GM12878 (cell line): ENCODE results near the gene GEMIN2. TPM values are rescaled to one million over a fixed set of nuclear protein-coding genes. Genes with fewer than 3 reads are reported as not detected.
A peak's percentile ranks its signal among the peaks of the same experiment; 100 is the strongest.

Experiments
- BRCA1 ChIP-seq: IDR thresholded peaks from 2 replicates; pipeline ENCODE4 v1.6.1; 2011; ENCODE audit warnings: low read depth, low read length, improper control_type of control experiment
- CBX5 ChIP-seq: sonication (generic); IDR thresholded peaks from 2 replicates; pipeline ENCODE4 v1.6.1; 2016; ENCODE audit warnings: low read depth, moderate library complexity, mild to moderate bottlenecking, inconsistent platforms
- EP300 ChIP-seq, 2 experiments: fragments of 150-350 bp in 1 of 2; IDR thresholded peaks; 2 replicates each; pipeline ENCODE4 v1.6.1; 2011 to 2012; ENCODE audit warnings: low read depth in 2 of 2, low read length in 2 of 2, borderline replicate concordance in 1 of 2, improper control_type of control experiment in 1 of 2, inconsistent platforms in 1 of 2; ENCODE audit not compliant: control insufficient read depth in 1 of 2
- HDAC6 ChIP-seq: fragments of 200-600 bp; sonication (generic); IDR thresholded peaks from one replicate; pipeline ENCODE4 v1.8.0; 2017; ENCODE audit warnings: antibody characterized with exemption; ENCODE audit not compliant: unreplicated experiment
- JUNB ChIP-seq: IDR thresholded peaks from 2 replicates; pipeline ENCODE4 v1.6.1; 2016; ENCODE audit warnings: antibody characterized with exemption, mild to moderate bottlenecking
- RAD21 ChIP-seq: IDR thresholded peaks from 2 replicates; pipeline ENCODE4 v1.6.1; 2011; ENCODE audit warnings: mild to moderate bottlenecking, low read depth, low read length, moderate library complexity; ENCODE audit not compliant: insufficient read depth
- RB1 ChIP-seq: fragments of 450-650 bp; formaldehyde crosslinking; IDR thresholded peaks from 2 replicates; pipeline ENCODE4 v1.6.1; 2017; ENCODE audit warnings: mild to moderate bottlenecking, borderline replicate concordance
- RCOR1 ChIP-seq: conservative IDR thresholded peaks from 2 replicates; pipeline ENCODE4 v1.6.1; 2012; ENCODE audit warnings: low read depth, low read length, improper control_type of control experiment
- SIN3A ChIP-seq: IDR thresholded peaks from 2 replicates; pipeline ENCODE4 v1.6.1; 2012; ENCODE audit warnings: low read depth, low read length, improper control_type of control experiment
- SRF ChIP-seq, 2 experiments: IDR thresholded peaks; 2 replicates each; pipeline ENCODE4 v1.6.1; 2011; ENCODE audit warnings: low read depth in 2 of 2, low read length in 2 of 2, mild to moderate bottlenecking in 1 of 2, moderate library complexity in 1 of 2
- STAT3 ChIP-seq: IDR thresholded peaks from 2 replicates; pipeline ENCODE4 v1.6.1; 2011; ENCODE audit warnings: low read depth, low read length, improper control_type of control experiment
- TCF3 ChIP-seq: IDR thresholded peaks from 2 replicates; pipeline ENCODE4 v1.6.1; 2012; ENCODE audit warnings: low read depth, mild to moderate bottlenecking, low read length, borderline replicate concordance; ENCODE audit not compliant: insufficient read depth
- ZNF622 ChIP-seq: fragments of 450-650 bp; IDR thresholded peaks from 2 replicates; pipeline ENCODE4 v1.6.1; 2017; ENCODE audit warnings: mild to moderate bottlenecking, inconsistent platforms
- polyA plus RNA-seq, 11 experiments: library from polyadenylated mRNA; depleted of rRNA in 4 of 11; unstranded in 6 of 11; stranded (reverse) in 5 of 11; fragments of >200 nt; fragmentation: Nextera tagmentation in 4 of 11; fragmentation: Illumina TruSeq in 1 of 11; extraction: Ambion mirVana in 4 of 11; extraction: Trizol in 1 of 11; gene quantifications; 1 replicate in 1 of 11; 2 replicates in 10 of 11; pipeline versions ENCODE4 v1.2.1 to v1.2.3, GENCODE V29; 2011 to 2016; ENCODE audit warnings: inconsistent platforms in 2 of 11, missing spikeins in 2 of 11, low read depth in 1 of 11
- total RNA-seq, 4 experiments: library from RNA; depleted of rRNA in 3 of 4; stranded (reverse); fragments of >200 nt in 3 of 4; fragmentation: Illumina TruSeq in 1 of 4; extraction: Trizol in 1 of 4; gene quantifications; 2 replicates each; pipeline versions ENCODE4 v1.2.1 to v1.2.3, GENCODE V29; 2013 to 2021
- TF ChIP-seq, protein P1 (sequence below): fragments of 450-650 bp; formaldehyde crosslinking; IDR thresholded peaks from 2 replicates; pipeline ENCODE4 v1.5.0; 2022; ENCODE audit warnings: mild to moderate bottlenecking, missing genetic modification characterization
- TF ChIP-seq, protein P2 (sequence below): fragments of 150-350 bp; IDR thresholded peaks from 2 replicates; pipeline ENCODE4 v1.6.1; 2016; ENCODE audit warnings: low read depth, low read length
- TF ChIP-seq, protein P3 (sequence below): IDR thresholded peaks from 2 replicates; pipeline ENCODE4 v1.6.1; 2012; ENCODE audit warnings: improper control_type of control experiment, low read depth, low read length; ENCODE audit not compliant: insufficient replicate concordance

The GEMIN2 gene
- total and polyA plus RNA-seq, 10 of the 15 experiments (the other 5 are each of a cell fraction or from before 2014, with no cell fraction given), result 25.9 to 69.3 (median 46.1) TPM

DNA sequence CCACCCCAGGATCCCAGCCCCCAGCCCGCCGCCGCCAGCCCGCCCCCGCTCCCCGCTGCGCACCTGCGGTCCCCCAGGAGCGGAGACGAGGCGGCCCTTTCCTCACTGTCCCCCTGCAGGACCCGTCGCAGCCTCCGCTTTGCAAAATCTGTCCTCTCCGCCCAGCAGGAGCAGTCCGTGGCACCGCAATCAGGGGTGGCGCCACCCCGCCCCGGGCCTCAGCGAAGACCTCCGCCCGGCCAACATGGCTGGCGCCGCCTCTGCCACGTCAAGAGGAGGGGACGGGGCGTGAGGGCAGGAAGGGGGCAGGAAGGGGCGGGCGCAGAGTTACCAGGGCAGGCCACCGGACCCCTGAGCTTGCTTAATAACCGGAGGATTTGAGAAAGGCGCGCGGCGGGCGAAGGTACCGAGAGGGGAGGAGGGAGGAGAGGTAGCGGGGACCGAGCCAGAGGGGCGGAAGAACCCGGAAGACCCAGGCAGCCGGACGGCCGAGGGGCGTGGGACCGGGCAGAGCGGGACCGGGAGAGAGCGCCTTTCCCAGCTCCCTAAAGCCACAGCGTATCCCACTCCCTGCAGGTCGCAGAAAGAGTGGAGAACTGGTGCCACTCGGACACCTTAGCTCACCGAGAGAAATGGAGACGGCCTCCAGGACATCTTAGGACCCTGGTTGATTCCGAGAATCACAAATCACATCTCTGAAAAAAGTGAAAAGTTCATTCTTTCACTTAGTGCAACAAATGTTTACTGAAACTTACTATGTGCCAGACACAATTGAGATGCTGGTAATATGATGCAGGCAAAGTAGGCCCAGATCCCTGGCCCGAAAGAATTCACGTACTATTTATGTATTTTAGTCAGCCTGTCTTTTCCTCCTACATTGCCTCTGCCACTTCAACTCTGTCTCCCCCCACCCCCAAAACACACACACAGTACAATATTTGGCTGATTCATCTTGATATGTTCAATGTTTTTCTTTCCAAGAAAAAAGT lies 10.9 kb upstream of the GEMIN2 start, which contains the start of gene SEC23A (continued):
- no peak for TF ChIP-seq RAD21
- TF ChIP-seq RCOR1, result 0 out of 2 replicates have a peak, but pooled peaks have one; percentile 38
- TF ChIP-seq, protein P1, sequence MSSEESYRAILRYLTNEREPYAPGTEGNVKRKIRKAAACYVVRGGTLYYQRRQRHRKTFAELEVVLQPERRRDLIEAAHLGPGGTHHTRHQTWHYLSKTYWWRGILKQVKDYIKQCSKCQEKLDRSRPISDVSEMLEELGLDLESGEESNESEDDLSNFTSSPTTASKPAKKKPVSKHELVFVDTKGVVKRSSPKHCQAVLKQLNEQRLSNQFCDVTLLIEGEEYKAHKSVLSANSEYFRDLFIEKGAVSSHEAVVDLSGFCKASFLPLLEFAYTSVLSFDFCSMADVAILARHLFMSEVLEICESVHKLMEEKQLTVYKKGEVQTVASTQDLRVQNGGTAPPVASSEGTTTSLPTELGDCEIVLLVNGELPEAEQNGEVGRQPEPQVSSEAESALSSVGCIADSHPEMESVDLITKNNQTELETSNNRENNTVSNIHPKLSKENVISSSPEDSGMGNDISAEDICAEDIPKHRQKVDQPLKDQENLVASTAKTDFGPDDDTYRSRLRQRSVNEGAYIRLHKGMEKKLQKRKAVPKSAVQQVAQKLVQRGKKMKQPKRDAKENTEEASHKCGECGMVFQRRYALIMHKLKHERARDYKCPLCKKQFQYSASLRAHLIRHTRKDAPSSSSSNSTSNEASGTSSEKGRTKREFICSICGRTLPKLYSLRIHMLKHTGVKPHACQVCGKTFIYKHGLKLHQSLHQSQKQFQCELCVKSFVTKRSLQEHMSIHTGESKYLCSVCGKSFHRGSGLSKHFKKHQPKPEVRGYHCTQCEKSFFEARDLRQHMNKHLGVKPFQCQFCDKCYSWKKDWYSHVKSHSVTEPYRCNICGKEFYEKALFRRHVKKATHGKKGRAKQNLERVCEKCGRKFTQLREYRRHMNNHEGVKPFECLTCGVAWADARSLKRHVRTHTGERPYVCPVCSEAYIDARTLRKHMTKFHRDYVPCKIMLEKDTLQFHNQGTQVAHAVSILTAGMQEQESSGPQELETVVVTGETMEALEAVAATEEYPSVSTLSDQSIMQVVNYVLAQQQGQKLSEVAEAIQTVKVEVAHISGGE, result peak; percentile 56
- TF ChIP-seq EP300 (IDR thresholded peaks at IDR 0.05; ENCODE audit: borderline replicate concordance in 1 of 2, control insufficient read depth in 1 of 2, low read depth in 2 of 2, low read length in 2 of 2), result no peak
- no peak for TF ChIP-seq BRCA1
- TF ChIP-seq JUNB, result no peak
- 0 out of 4 replicates have a peak, but pooled peaks of 1 of the 2 experiments have one; percentile 10 for TF ChIP-seq SRF (IDR thresholded peaks at IDR 0.05; ENCODE audit: low read depth in 2 of 2, low read length in 2 of 2)
- no peak for TF ChIP-seq TCF3
- TF ChIP-seq, protein P2, sequence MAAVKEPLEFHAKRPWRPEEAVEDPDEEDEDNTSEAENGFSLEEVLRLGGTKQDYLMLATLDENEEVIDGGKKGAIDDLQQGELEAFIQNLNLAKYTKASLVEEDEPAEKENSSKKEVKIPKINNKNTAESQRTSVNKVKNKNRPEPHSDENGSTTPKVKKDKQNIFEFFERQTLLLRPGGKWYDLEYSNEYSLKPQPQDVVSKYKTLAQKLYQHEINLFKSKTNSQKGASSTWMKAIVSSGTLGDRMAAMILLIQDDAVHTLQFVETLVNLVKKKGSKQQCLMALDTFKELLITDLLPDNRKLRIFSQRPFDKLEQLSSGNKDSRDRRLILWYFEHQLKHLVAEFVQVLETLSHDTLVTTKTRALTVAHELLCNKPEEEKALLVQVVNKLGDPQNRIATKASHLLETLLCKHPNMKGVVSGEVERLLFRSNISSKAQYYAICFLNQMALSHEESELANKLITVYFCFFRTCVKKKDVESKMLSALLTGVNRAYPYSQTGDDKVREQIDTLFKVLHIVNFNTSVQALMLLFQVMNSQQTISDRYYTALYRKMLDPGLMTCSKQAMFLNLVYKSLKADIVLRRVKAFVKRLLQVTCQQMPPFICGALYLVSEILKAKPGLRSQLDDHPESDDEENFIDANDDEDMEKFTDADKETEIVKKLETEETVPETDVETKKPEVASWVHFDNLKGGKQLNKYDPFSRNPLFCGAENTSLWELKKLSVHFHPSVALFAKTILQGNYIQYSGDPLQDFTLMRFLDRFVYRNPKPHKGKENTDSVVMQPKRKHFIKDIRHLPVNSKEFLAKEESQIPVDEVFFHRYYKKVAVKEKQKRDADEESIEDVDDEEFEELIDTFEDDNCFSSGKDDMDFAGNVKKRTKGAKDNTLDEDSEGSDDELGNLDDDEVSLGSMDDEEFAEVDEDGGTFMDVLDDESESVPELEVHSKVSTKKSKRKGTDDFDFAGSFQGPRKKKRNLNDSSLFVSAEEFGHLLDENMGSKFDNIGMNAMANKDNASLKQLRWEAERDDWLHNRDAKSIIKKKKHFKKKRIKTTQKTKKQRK, result no peak
- 0 out of 2 replicates have a peak, but pooled peaks have one; percentile 44 for TF ChIP-seq RB1
- TF ChIP-seq HDAC6, result no peak
- TF ChIP-seq STAT3, result no peak
- TF ChIP-seq, protein P3, sequence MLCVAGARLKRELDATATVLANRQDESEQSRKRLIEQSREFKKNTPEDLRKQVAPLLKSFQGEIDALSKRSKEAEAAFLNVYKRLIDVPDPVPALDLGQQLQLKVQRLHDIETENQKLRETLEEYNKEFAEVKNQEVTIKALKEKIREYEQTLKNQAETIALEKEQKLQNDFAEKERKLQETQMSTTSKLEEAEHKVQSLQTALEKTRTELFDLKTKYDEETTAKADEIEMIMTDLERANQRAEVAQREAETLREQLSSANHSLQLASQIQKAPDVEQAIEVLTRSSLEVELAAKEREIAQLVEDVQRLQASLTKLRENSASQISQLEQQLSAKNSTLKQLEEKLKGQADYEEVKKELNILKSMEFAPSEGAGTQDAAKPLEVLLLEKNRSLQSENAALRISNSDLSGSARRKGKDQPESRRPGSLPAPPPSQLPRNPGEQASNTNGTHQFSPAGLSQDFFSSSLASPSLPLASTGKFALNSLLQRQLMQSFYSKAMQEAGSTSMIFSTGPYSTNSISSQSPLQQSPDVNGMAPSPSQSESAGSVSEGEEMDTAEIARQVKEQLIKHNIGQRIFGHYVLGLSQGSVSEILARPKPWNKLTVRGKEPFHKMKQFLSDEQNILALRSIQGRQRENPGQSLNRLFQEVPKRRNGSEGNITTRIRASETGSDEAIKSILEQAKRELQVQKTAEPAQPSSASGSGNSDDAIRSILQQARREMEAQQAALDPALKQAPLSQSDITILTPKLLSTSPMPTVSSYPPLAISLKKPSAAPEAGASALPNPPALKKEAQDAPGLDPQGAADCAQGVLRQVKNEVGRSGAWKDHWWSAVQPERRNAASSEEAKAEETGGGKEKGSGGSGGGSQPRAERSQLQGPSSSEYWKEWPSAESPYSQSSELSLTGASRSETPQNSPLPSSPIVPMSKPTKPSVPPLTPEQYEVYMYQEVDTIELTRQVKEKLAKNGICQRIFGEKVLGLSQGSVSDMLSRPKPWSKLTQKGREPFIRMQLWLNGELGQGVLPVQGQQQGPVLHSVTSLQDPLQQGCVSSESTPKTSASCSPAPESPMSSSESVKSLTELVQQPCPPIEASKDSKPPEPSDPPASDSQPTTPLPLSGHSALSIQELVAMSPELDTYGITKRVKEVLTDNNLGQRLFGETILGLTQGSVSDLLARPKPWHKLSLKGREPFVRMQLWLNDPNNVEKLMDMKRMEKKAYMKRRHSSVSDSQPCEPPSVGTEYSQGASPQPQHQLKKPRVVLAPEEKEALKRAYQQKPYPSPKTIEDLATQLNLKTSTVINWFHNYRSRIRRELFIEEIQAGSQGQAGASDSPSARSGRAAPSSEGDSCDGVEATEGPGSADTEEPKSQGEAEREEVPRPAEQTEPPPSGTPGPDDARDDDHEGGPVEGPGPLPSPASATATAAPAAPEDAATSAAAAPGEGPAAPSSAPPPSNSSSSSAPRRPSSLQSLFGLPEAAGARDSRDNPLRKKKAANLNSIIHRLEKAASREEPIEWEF, result no peak
- peak; percentile 73; the same call in 1 of the 2 replicates for TF ChIP-seq SIN3A
- TF ChIP-seq CBX5, result 0 out of 2 replicates have a peak, but pooled peaks have one; percentile 25
- no peak for TF ChIP-seq ZNF622
